ENCODE results near the gene NOC4L.
"Not testable (repeated sequence)": the region's sequence is repeated elsewhere in the genome, so short reads cannot be mapped to it uniquely, and the experiment has no call there.

The NOC4L gene

GRCh38 chr12:132180648-132181546 lies 36.6 kb downstream of the NOC4L start:
- no peak for DNase-seq (ENCODE audit: low read depth in 1 of 2, low spot score in 1 of 2)

GRCh38 chr12:132181570-132182200 lies 37.4 kb downstream of the NOC4L start:
- no peak for DNase-seq (ENCODE audit: low read depth in 1 of 2, low spot score in 1 of 2)

GRCh38 chr12:132182206-132182710 lies 38.0 kb downstream of the NOC4L start:
- no peak for DNase-seq (ENCODE audit: low read depth in 1 of 2, low spot score in 1 of 2)

GRCh38 chr12:132182711-132183365 lies 38.6 kb downstream of the NOC4L start:
- no peak for DNase-seq (ENCODE audit: low read depth in 1 of 2, low spot score in 1 of 2)

DNA sequence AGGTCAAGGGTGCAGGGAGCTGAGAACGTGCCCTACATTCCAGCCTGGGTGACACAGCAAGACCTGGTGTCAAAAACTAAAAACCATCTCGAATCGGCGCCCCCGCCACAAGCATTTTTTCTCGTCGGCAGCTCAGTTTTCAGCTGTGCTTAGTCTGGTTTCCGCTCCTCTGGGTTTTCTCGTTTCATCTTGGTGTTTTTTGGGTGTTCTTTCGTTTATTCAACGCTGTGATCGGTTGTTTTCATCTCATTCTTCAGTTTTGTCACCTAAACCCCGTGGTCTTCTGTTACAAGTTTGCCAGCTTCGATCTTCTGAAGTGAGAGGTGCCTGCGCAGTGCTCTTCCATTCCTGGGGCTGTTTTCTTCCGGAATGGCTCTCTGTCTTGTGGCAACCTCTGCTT lies 41.4 kb downstream of the NOC4L start:
- no peak for DNase-seq (ENCODE audit: low read depth in 1 of 2, low spot score in 1 of 2)

DNA sequence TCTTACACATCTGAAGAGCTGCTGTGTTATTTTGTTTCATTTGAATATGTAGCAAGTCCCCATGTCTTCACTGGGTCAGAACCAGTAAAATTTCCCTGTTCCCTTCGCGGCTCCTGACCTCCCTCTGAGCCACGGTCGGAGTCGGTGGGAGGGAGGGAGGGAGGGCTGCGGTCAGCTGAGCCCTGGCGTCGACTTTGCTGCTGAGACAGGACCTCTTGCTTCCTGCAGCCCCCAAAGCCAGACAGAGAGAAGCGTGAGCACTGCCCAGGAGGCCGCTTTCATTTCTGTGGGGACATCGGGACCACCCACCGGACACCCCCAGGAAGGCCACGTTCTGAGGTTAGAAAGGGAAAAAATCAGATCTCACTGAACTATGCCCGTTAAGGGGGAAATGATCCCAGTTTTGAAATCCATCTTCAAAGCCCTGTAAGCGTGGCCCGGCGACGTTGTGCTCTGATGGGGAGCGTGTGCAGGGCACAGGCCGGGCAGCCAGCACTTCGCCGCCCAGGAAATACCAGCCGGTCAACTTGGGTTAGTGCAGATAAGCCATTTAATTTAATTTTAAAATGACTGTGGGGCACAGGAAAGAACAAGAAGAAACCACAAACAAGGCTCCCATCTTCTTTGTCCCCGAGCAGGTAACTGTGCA lies 42.1 kb downstream of the NOC4L start:
- DNase-seq (ENCODE audit: low read depth in 1 of 2, low spot score in 1 of 2) = no peak

GRCh38 chr12:132186857-132187620 lies 42.8 kb downstream of the NOC4L start:
- no peak for DNase-seq (ENCODE audit: low read depth in 1 of 2, low spot score in 1 of 2)

DNA sequence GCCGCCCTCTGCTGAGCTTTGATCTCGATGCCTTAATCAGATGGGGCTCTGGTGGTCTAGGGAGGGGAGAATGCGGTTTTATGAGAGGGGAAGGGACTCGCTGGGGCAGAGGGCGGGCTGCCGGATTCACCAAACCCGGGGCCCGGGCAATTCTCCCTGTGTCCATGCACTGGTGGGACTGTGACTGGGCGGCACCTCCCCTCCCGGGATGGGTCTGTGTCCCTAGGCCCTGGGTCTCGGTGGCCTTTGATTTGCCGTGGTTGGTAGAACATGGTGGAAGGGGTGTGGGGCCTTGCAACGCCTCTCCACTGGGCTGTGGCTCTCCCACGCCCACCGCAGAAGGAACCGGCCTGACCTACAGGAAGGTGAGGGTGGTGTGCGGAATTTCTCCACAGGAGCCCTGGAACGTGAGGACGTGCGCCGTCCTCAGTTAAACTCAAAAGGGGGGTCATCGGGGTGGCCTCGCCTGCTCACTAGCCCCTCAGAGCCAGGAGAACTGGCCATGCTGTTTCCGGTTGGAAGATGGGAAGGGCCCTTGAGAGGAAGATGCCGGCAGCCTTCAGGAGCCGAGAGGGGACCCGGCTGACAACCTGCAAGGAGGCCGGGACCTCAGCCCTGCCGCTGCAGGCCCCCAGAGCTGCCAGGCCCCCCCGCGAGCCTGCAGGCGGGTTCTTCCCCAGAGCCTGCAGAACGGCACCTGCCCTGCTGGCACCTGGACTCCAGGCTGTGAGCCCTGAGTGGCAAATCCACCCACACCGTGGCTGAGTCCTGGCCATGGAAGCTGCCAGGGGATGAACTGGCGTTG lies 43.6 kb downstream of the NOC4L start:
- DNase-seq (ENCODE audit: low read depth in 1 of 2, low spot score in 1 of 2) = no peak

GRCh38 chr12:132188451-132188901 lies 44.2 kb downstream of the NOC4L start:
- no peak for DNase-seq (ENCODE audit: low read depth in 1 of 2, low spot score in 1 of 2)

- no peak for DNase-seq (ENCODE audit: low read depth in 1 of 2, low spot score in 1 of 2)
Measured at GRCh38 chr12:132188916-132189325, 44.7 kb downstream of the NOC4L start.

GRCh38 chr12:132189378-132190011 lies 45.2 kb downstream of the NOC4L start:
- DNase-seq (ENCODE audit: low read depth in 1 of 2, low spot score in 1 of 2) = peak; percentile 86 to 91

DNA sequence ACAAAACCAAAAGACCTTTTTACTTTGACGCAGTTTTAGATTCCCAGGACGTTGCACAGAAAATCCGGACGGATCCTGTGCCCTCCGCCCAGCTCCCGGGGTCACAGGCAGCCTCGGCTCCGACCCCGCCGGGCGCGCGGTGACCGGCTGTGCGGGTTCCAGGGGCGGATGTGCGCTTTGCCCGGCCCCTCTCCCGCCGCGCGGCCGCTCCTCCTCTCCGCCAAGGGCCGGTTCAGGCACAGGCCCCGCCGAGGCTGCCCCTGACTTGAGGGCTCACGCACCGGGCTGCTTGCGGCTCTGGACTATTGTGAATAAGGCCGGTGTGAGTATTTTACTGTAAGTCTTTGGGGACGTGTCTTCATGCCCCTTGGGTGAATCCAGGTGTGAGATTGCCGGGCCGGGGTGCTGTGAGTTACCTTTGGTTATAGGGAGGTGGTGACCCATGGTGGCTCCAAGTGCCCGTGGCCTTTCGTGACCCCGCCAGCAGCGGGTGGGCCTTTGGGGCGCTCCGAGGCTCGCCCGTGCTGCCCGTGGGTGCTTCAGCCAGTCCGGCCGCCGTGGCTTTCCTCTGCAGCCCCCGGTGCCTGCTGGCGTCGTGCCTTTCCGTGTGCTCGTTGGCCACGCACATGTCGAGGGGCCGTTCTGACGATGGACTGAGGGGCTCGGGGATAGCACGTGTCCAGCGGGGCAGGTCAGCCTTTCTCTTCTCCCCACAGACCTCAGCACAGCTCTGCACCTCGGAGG lies 45.9 kb downstream of the NOC4L start:
- no peak for DNase-seq (ENCODE audit: low read depth in 1 of 2, low spot score in 1 of 2)

DNA sequence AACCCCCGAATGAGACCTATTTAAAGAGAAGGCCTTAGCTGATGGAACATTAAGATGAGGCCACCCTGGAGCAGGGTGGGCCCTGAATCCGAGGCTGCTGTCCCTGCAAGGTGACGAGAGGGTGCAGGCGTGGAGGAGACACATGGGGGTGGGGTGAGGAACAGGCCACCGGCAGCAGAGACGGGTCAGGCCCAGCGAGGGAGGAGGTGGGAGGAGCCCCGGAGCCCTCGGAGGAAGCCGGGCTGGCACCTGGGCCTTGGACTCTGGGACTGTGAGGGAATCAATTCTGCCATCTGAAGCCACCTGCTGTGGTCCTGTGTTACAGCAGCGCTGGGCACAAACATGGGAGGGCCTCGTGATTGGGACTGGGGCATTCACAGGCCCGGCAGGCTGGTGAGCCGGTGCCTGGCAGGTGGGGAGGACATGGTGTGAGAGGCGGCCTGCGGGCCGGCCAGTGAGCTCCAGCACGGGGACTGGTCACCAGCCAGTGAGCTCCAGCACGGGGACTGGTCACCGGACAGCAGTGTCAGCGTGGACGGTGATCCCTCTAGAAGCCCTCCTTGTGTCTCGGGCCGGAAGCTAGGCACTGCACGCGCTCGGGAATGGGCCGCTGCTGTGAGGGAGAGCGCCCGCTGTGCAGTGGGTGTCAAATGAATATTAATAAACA lies 46.7 kb downstream of the NOC4L start:
- DNase-seq (ENCODE audit: low read depth in 1 of 2, low spot score in 1 of 2) = no peak

DNA sequence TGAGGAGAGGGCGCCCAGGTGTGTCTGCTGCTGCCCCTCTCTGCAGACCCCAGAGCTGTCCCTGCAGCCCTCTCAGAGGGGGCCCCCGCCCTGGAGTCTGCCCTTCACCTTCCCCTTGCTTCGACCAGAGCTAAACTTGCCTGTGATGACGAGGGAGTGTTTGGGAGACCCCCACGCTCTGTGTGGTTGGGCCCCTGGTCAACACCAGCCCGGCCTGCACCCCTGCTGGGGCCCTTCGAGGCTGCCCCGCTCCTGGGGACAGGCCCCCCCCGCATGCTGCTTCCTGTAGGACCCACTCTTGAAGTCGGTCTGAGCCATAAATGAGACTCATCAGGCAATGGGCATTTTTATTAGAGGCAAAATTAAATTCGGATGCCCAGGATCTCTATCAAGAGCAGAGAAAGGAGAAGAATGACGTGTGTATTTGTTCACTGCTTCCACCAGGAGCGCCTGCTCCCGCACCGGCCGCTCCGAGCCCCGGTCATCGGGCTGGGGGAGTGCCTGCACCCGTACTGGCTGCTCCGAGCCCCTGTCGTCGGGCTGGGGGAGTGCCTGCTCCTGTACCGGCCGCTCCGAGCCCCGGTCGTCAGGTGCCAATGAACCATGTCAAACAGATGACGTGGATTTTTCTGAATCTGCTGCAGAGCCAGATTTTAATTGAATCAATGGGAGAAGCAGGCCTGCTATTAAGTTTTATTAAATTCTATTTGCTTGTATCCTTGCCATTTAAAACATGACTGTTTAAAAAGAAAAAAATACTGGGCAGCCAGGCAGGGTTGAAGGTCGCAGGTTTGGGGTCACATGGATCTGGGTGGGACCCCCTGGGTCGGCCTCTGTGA lies 47.7 kb downstream of the NOC4L start:
- DNase-seq (ENCODE audit: low read depth in 1 of 2, low spot score in 1 of 2) = no peak

- no peak for DNase-seq (ENCODE audit: low read depth in 1 of 2, low spot score in 1 of 2)
Measured at GRCh38 chr12:132194056-132194455, 49.8 kb downstream of the NOC4L start.

DNA sequence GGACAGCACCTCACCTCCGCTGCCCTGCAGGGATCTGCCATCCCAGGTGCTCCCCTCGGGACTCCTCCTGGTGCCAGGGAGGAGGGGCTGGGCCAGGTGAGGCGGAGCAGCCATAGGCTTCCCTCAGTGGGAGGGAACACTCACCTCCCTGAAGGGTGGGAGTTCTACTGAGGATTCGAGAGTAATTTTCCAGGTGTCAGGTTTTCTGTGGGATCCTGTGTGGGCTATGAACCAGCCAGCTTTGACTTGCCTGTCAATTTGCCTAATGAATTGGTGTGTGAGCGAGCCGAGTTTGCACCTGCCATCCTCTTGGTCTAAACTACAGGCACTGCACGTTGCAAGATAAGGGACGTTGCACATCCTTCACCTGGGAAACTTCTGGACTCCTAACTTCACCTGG lies 50.3 kb downstream of the NOC4L start:
- no peak for DNase-seq (ENCODE audit: low read depth in 1 of 2, low spot score in 1 of 2)

- DNase-seq (ENCODE audit: low read depth in 1 of 2, low spot score in 1 of 2) = not testable (repeated sequence)
Measured at GRCh38 chr12:132195242-132195641, 51.0 kb downstream of the NOC4L start.

Data from activated T-helper 1 cell treated with anti-CD3 and anti-CD28 coated beads, Interleukin-2, amount 50 U/mL, for 16 hours (primary cell).